GM12872 (cell line): Measurements from ENCODE around the gene PRTFDC1.

Source experiments
- TF ChIP-seq, protein P1 (sequence below): IDR thresholded peaks from 3 replicates; pipeline ENCODE4 v1.5.1; 2011; ENCODE audit warnings: low read depth, mild to moderate bottlenecking, low read length, moderate library complexity; ENCODE audit not compliant: insufficient read depth

PRTFDC1 gene

GRCh38 chr10:24894728-24895127, 57.7 kb downstream of the PRTFDC1 start:
- TF ChIP-seq, protein P1, sequence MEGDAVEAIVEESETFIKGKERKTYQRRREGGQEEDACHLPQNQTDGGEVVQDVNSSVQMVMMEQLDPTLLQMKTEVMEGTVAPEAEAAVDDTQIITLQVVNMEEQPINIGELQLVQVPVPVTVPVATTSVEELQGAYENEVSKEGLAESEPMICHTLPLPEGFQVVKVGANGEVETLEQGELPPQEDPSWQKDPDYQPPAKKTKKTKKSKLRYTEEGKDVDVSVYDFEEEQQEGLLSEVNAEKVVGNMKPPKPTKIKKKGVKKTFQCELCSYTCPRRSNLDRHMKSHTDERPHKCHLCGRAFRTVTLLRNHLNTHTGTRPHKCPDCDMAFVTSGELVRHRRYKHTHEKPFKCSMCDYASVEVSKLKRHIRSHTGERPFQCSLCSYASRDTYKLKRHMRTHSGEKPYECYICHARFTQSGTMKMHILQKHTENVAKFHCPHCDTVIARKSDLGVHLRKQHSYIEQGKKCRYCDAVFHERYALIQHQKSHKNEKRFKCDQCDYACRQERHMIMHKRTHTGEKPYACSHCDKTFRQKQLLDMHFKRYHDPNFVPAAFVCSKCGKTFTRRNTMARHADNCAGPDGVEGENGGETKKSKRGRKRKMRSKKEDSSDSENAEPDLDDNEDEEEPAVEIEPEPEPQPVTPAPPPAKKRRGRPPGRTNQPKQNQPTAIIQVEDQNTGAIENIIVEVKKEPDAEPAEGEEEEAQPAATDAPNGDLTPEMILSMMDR, result no peak

DNA sequence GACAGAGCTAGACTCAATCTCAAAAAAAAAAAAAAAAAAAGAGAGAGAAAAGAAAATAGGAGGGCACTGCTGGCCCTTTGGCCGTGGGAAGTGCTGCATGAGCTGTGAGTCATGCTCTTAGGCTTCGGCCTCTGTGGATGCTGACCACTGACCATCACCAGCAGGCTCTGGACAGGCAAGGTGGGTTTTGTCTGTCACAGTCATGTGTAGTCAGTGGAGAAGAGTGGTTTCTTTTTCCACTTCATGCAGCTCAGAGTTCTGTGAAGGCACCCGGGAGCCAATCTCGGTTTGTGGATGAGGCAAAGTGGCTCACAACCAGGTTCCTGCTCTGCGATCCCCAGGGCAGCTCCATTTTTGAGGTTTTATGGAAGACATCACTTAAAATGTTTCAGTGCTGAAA, 58.1 kb downstream of the PRTFDC1 start:
- TF ChIP-seq, protein P1, result no peak

GRCh38 chr10:24893127-24893526, 59.3 kb downstream of the PRTFDC1 start:
- TF ChIP-seq, protein P1, result no peak

- TF ChIP-seq, protein P1, result no peak
Observed at GRCh38 chr10:24891823-24892222, 60.6 kb downstream of the PRTFDC1 start.

GRCh38 chr10:24889639-24890038, 62.8 kb downstream of the PRTFDC1 start:
- TF ChIP-seq, protein P1, result no peak

- TF ChIP-seq, protein P1, result no peak
Observed at GRCh38 chr10:24887855-24888231, 64.6 kb downstream of the PRTFDC1 start.

DNA sequence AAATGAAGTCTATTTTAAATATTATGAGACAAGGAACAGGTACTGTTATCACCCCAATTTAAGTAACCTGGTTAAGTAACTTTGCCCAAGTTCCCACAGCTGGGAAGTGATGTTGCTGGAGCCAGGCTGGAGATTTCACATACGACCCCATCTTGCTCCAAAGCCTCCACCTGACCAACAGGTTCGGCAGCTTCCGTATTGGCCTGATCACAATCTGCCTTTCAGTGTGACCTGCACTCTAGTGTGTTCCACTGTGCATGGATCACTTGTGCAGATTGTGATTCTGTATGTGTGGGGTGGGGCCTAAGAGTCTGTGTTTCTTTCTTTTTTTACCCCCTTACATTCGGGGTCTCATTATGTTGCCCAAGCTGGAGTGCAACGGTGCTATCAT, 66.1 kb downstream of the PRTFDC1 start:
- TF ChIP-seq, protein P1, result no peak
